MCF 10A (cell line): ENCODE data around the gene RELN. TPM values are rescaled to one million over a fixed set of nuclear protein-coding genes. Genes with fewer than 3 reads are reported as not detected.

ENCODE experiments used
- BruUV-seq: library from RNA; stranded (reverse); fragments of 400-500 nt; replicated peaks from 2 replicates; lab custom pipeline; 2021; lab: Mats Ljungman, UMichigan
- CTCF ChIA-PET: fragments of 300-600 bp; sonication (Branson Sonifier 250); formaldehyde crosslinking; extraction: SDS; loops from one replicate; lab custom pipeline; 2021; ENCODE audit warnings: antibody characterized with exemption, inconsistent platforms; lab: Yijun Ruan, JAX
- POLR2A ChIA-PET: fragments of 300-600, 350-650 bp; sonication (Branson Sonifier 250); formaldehyde crosslinking; extraction: SDS; loops from one replicate; lab custom pipeline; 2020; ENCODE audit warnings: antibody characterized with exemption, inconsistent platforms; lab: Yijun Ruan, JAX
- DNase-seq: peaks from one replicate; pipeline ENCODE4 v3.0.0-alpha.2; 2018; ENCODE audit not compliant: unreplicated experiment
- H3K27ac Mint-ChIP-seq: one replicate; pipeline ENCODE4 v1.8.0; 2022; ENCODE audit warnings: mild to moderate bottlenecking, low read depth, mixed read lengths; ENCODE audit not compliant: unreplicated experiment
- H3K27me3 Mint-ChIP-seq: one replicate; pipeline ENCODE4 v1.8.0; 2022; ENCODE audit warnings: mixed read lengths; ENCODE audit not compliant: insufficient read depth, unreplicated experiment
- H3K36me3 Mint-ChIP-seq: one replicate; pipeline ENCODE4 v1.8.0; 2022; ENCODE audit warnings: mild to moderate bottlenecking, moderate library complexity, mixed read lengths; ENCODE audit not compliant: insufficient read depth, unreplicated experiment
- H3K4me1 Mint-ChIP-seq: one replicate; pipeline ENCODE4 v1.8.0; 2022; ENCODE audit warnings: mixed read lengths; ENCODE audit not compliant: insufficient read depth, unreplicated experiment
- H3K4me3 Mint-ChIP-seq: one replicate; pipeline ENCODE4 v1.8.0; 2022; ENCODE audit warnings: mild to moderate bottlenecking, moderate library complexity, mixed read lengths; ENCODE audit not compliant: unreplicated experiment
- H3K9me3 Mint-ChIP-seq: one replicate; pipeline ENCODE4 v1.8.0; 2022; ENCODE audit warnings: mixed read lengths; ENCODE audit not compliant: unreplicated experiment
- CTCF ChIP-seq: fragments of 200-600 bp; IDR thresholded peaks from one replicate; pipeline ENCODE4 v1.8.0; 2022; ENCODE audit warnings: antibody characterized with exemption, mild to moderate bottlenecking; ENCODE audit not compliant: unreplicated experiment
- intact Hi-C: fragments of 100-400 bp; cut with micrococcal nuclease; formaldehyde crosslinking; loops from 2 replicates; pipeline ENCODE4 v1.14.1; 2022
- total RNA-seq: library from RNA; stranded (reverse); gene quantifications from 2 replicates; pipeline ENCODE4 v1.2.3, GENCODE V29; 2022

The RELN gene
- total RNA-seq, 1 experiment from 2014 or later, result not detected

- no TSS peak for BruUV-seq
- H3K4me1 Mint-ChIP-seq, result no peaks in the 10 kb centered on the region
- no peaks in the 10 kb centered on the region for H3K36me3 Mint-ChIP-seq
- ChIA-PET POLR2A (no interaction called here), CTCF (no interaction called here)
- no peaks in the 10 kb centered on the region for H3K9me3 Mint-ChIP-seq
- H3K4me3 Mint-ChIP-seq, result no peak overlapping the region
- TF ChIP-seq CTCF, result no peak
- intact Hi-C loops, result no loop called here
- no peak for DNase-seq
- H3K27me3 Mint-ChIP-seq, result peaks cover 22% of the 10 kb centered on the region
- no peak overlapping the region for H3K27ac Mint-ChIP-seq
Measured at GRCh38 chr7:103857435-103857834, 132.0 kb downstream of the RELN start.

DNA sequence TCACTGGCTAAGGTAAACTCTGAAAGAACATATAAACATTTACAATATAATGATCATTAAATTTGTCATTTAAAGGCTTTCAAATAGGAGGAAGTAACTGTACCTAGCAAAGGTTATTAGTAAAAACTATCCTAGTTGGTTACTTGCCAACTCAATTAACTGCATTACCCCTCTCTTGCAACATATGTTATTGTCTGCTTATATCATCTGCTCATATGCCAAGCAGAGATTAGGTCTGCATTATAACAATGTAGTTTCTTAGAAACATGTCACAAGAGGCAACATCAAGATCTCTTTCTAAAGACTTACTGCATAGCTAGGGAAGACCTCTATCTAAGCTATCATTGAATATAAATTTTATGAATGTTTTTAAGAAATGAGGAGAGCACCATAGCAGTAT, 132.5 kb downstream of the RELN start:
- TF ChIP-seq CTCF, result no peak
- Mint-ChIP-seq H3K27me3 (peaks cover 17% of the 10 kb centered on the region), H3K27ac (no peak overlapping the region), H3K4me1 (no peaks in the 10 kb centered on the region), H3K9me3 (no peaks in the 10 kb centered on the region), H3K36me3 (no peaks in the 10 kb centered on the region), H3K4me3 (no peak overlapping the region)
- BruUV-seq, result no TSS peak
- ChIA-PET POLR2A (no interaction called here), CTCF (no interaction called here)
- no peak for DNase-seq
- intact Hi-C loops, result no loop called here

DNA sequence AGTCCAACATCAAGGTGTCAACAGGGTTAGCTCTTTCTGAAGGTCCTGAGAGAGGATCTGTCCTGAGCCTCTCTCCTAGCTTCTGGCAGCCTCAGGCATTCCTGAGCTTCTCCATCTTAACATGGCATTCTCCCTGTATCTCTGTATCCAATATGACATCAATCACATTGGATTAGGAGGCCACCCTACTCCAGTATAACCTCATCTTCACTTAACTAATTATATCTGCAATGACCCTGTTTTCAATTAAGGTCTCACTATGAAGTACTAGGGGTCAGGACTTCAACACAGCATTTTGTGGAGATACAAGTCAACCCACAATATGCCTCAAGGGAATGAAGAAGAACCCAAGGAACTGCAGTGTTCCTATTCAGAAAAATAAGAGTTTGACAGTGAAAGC, 133.8 kb downstream of the RELN start:
- no peaks in the 10 kb centered on the region for H3K4me1 Mint-ChIP-seq
- DNase-seq, result no peak
- POLR2A ChIA-PET, result no interaction called here
- H3K27me3 Mint-ChIP-seq, result peaks cover 13% of the 10 kb centered on the region
- no peaks in the 10 kb centered on the region for H3K9me3 Mint-ChIP-seq
- CTCF ChIA-PET, result no interaction called here
- TF ChIP-seq CTCF, result no peak
- H3K36me3 Mint-ChIP-seq, result no peaks in the 10 kb centered on the region
- no TSS peak for BruUV-seq
- intact Hi-C loops, result no loop called here
- no peak overlapping the region for H3K4me3 Mint-ChIP-seq
- H3K27ac Mint-ChIP-seq, result no peak overlapping the region

DNA sequence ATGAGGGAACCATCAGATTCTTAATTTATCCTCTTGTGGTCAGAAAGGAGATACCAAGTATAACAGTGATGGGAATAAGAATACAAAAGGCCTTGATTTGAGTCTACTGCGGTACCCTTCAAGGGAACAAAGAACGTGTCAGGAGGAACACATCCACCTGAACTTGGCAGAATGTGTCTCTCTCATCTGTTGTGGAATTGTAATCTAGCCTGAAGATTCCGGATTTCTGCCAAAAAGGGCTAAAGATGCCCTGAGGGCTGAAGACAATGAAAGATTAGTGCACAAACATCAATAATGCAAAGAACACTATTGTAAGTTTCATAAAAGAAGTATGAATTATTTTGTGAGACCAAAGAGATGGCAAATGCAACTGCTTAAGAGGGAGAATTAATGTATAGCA, 134.8 kb downstream of the RELN start:
- H3K4me3 Mint-ChIP-seq, result no peak overlapping the region
- ChIA-PET POLR2A (no interaction called here), CTCF (no interaction called here)
- peaks cover 13% of the 10 kb centered on the region for H3K27me3 Mint-ChIP-seq
- no peak overlapping the region for H3K27ac Mint-ChIP-seq
- intact Hi-C loops, result no loop called here
- H3K36me3 Mint-ChIP-seq, result no peaks in the 10 kb centered on the region
- no TSS peak for BruUV-seq
- no peak for TF ChIP-seq CTCF
- no peaks in the 10 kb centered on the region for H3K4me1 Mint-ChIP-seq
- DNase-seq, result no peak
- H3K9me3 Mint-ChIP-seq, result no peaks in the 10 kb centered on the region
